Tibial nerve (tissue), 3 donors: ENCODE results near the gene KAT7.

Experiments
- POLR2A ChIP-seq, 2 donors: fragments of 450-650 bp; IDR thresholded peaks; one replicate each; pipeline ENCODE4 v1.6.1; 2017; ENCODE audit warnings: antibody characterized with exemption in 2 of 2, mild to moderate bottlenecking in 2 of 2, moderate library complexity in 2 of 2
- TF ChIP-seq, protein P1 (sequence below), 5 experiments: fragments of 200-600 bp in 3 of 5; fragments of 450-650 bp in 2 of 5; sonication (generic) in 3 of 5; IDR thresholded peaks; one replicate each; pipeline ENCODE4 v1.5.1; 2016 to 2019; ENCODE audit warnings: antibody characterized with exemption in 5 of 5, mild to moderate bottlenecking in 3 of 5, moderate library complexity in 2 of 5

DNA sequence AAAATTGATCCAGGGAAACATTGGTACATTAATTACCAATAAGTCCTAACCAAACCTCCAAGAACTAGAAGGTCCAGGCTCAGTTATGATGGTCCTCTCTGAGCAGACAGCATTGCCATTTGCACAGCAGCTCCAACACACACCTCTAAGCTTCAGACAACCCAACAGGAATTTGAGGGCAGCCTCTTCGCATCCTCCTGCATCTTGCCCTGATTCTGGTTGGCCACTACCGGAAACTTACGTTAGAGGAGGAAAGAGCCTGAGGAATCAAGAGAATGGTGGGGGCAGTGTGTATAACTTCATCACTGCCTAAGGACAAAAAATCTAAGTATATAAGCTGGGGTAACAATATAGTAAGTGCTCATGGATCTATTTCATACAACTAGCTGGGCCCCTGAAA, 40.3 kb upstream of the KAT7 start:
- no peak for TF ChIP-seq POLR2A (IDR thresholded peaks at IDR 0.05)
- TF ChIP-seq, protein P1, sequence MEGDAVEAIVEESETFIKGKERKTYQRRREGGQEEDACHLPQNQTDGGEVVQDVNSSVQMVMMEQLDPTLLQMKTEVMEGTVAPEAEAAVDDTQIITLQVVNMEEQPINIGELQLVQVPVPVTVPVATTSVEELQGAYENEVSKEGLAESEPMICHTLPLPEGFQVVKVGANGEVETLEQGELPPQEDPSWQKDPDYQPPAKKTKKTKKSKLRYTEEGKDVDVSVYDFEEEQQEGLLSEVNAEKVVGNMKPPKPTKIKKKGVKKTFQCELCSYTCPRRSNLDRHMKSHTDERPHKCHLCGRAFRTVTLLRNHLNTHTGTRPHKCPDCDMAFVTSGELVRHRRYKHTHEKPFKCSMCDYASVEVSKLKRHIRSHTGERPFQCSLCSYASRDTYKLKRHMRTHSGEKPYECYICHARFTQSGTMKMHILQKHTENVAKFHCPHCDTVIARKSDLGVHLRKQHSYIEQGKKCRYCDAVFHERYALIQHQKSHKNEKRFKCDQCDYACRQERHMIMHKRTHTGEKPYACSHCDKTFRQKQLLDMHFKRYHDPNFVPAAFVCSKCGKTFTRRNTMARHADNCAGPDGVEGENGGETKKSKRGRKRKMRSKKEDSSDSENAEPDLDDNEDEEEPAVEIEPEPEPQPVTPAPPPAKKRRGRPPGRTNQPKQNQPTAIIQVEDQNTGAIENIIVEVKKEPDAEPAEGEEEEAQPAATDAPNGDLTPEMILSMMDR (IDR thresholded peaks at IDR 0.05): no peak
